Fibroblast of pulmonary artery (primary cell): ENCODE measurements around the gene NDUFB4.

ENCODE experiments used
- DNase-seq: peaks from one replicate; pipeline ENCODE4 v3.0.0-alpha.2; 2010; ENCODE audit warnings: low read depth
- H3K4me3 ChIP-seq: replicated peaks from 2 replicates; pipeline ENCODE4 v1.5.1; 2011; ENCODE audit warnings: low read depth, mild to moderate bottlenecking, control low read depth, low read length, moderate library complexity
- TF ChIP-seq, protein P1 (sequence below): IDR thresholded peaks from 2 replicates; pipeline ENCODE4 v1.5.1; 2011; ENCODE audit warnings: mild to moderate bottlenecking, control low read depth, low read length, inconsistent platforms; ENCODE audit errors: missing control alignments

Gene NDUFB4

GRCh38 chr3:120649830-120650233 is 53.7 kb downstream of the NDUFB4 start:
- TF ChIP-seq, protein P1, sequence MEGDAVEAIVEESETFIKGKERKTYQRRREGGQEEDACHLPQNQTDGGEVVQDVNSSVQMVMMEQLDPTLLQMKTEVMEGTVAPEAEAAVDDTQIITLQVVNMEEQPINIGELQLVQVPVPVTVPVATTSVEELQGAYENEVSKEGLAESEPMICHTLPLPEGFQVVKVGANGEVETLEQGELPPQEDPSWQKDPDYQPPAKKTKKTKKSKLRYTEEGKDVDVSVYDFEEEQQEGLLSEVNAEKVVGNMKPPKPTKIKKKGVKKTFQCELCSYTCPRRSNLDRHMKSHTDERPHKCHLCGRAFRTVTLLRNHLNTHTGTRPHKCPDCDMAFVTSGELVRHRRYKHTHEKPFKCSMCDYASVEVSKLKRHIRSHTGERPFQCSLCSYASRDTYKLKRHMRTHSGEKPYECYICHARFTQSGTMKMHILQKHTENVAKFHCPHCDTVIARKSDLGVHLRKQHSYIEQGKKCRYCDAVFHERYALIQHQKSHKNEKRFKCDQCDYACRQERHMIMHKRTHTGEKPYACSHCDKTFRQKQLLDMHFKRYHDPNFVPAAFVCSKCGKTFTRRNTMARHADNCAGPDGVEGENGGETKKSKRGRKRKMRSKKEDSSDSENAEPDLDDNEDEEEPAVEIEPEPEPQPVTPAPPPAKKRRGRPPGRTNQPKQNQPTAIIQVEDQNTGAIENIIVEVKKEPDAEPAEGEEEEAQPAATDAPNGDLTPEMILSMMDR = no peak
- no peak overlapping the region for H3K4me3 ChIP-seq
- no peak for DNase-seq

GRCh38 chr3:120650311-120650710 is 54.2 kb downstream of the NDUFB4 start:
- DNase-seq = no peak
- no peak overlapping the region for H3K4me3 ChIP-seq
- TF ChIP-seq, protein P1 = no peak
